Non-pigmented ciliary epithelial cell (primary cell): ENCODE data around the gene SNED1.

ENCODE experiments used
- DNase-seq: peaks from one replicate; pipeline ENCODE4 v3.0.0-alpha.2; 2010; ENCODE audit warnings: low read depth

Gene SNED1

GRCh38 chr2:241029599-241030332 lies 31.3 kb downstream of the SNED1 start:
- DNase-seq: no peak

GRCh38 chr2:241030333-241030680 lies 31.9 kb downstream of the SNED1 start:
- DNase-seq: no peak

DNA sequence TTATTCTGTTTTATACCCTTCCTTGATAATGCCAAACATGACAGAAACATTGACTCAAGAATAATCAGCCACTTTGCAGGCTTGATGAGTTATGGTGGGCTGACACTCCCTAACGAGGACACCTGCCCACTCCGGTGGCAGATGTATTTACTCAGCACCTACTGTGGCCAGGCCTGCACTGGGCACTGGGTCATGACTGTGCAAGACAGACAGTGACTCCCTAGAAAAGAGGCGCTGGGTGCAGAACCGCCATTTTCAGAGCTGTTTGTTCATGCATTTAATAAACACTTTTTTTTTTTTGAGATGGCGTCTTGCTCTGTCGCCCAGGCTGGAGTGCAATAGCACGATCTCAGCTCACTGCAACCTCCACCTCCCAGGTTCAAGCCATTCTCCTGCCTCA lies 32.5 kb downstream of the SNED1 start:
- no peak for DNase-seq

- DNase-seq: no peak
Measured at GRCh38 chr2:241031436-241032165, 33.2 kb downstream of the SNED1 start.

GRCh38 chr2:241033336-241033987 lies 35.0 kb downstream of the SNED1 start:
- DNase-seq: no peak

DNA sequence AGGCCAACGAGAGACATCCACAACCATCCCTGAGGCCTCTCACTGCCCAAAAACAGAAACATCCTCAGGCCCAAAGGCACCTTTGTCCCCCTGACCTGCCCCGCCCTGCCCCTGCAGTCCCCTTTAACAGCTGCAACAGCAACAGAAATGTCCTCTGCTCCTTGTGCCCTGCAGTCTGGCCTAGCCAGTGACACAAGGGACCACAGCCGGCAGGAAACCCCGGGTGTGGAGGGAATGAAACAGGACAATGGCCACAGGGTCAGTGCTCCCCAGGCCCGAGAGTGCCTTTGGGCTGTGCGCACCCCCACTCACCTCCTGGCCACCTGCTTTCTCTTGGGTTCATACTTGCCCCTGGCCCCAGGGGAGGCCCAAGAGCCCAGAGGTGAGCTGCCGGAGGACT lies 35.6 kb downstream of the SNED1 start:
- DNase-seq: no peak

DNA sequence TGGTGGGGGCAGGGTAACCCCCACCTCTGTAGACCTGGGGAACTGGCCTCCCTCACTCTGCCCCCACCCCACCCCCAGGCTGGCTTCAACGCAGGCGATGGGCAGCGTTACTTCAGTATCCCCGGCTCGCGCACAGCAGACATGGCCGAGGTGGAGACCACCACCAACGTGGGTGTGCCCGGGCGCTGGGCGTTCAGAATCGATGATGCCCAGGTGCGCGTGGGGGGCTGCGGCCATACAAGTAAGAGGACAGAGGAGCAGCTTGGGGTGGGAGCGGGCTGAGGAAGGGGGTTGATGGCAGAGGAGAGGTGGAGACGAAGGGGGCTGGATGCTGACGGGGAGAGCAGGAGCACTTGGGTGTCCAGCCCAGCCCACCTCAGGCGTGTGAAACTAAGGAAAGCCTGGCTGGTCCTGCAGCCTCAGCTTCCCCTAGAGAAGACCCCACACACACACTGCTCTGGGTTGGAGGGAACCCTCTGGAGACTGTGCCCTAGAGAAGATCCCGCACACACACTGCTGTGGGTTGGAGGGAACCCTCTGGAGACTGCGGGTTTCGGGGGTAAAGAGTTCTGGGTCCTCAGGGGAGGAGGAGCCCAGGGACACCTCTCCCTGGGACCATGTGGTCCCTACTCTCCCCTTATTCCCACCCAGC lies 36.2 kb downstream of the SNED1 start:
- no peak for DNase-seq

DNA sequence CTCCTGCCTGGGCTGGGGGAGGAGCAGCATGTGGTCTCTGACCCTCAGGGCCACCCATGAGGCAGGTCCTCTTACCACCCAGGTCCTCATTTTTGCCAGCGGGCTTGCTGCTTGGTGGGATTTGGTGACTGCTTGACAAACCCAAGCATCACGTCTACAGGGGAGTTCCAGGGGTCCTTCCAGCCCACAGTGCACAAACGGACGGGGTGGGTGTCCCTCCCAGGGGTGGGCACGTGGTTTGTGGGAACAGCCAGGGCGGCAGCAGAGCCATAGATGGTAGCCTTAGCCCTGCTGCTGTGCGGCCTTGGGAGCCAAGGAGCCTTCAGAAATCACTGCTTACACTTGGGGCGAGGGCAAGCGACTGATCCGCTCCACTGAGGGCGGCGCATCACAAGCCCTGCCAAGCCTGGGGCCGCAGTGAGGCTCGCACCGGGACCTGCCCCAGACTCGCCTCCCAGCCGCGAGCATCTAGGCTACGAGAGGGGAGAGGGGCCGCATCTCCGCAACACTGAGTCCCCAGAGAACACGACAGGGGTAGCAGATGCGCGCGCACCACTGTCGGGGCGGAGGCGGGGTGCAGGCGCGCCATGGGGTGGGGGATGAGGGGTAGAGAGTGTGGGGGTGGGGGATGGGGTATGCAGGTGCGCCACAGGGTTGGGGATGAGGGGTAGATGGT lies 36.9 kb downstream of the SNED1 start:
- DNase-seq: no peak

DNA sequence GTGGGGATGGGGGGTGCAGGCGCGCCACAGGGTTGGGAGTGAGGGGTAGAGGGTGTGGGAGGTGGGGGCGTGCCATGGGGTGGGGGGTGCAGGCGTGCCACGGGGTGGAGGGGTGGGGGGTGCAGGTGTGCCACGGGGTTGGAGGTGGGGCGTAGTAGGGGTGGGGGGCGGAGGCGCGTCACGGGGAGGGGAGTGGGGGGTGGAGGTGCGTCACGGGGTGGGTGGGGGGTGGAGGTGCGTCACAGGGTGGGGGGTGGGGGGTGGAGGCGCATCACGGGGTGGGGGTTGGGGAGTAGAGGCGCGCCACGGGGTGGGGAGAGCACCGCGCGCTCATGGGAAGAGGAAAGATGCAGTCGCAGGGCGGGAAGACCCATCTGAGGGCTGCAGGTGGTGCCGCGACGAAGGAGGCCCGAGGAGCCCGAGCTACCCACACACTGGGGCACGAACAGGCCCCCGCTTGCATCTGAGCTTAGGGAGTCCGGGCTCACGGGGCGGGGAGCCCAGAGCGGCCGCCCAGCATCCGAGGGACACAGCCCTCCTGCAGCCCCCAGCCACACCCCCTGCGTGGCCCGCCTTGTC lies 37.5 kb downstream of the SNED1 start:
- no peak for DNase-seq

DNA sequence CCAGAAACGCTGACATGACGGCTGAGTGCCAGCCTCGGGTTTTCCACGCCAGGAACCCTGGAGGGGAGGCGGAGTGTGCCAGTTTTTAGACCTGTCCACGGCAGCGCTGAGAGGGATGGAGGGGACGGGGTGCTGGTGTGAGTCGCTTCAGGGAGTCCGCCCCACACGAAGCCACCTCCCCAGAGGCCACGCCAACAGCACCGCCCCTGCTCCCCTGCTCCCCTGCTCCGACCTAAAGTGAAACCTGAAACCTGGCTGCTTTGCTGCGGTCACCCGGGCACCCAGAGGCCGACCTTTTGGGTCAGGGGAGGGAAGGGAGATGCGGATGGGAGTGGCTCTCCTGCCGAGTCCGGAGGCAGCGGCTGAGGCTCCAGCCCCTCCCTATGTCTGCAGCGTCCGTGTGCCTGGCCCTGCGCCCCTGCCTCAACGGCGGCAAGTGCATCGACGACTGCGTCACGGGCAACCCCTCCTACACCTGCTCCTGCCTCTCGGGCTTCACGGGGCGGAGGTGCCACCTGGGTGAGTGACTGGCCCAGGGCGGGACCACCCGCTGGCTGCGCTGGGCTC lies 38.1 kb downstream of the SNED1 start:
- no peak for DNase-seq

- DNase-seq: no peak
Measured at GRCh38 chr2:241036964-241037421, 38.6 kb downstream of the SNED1 start.

DNA sequence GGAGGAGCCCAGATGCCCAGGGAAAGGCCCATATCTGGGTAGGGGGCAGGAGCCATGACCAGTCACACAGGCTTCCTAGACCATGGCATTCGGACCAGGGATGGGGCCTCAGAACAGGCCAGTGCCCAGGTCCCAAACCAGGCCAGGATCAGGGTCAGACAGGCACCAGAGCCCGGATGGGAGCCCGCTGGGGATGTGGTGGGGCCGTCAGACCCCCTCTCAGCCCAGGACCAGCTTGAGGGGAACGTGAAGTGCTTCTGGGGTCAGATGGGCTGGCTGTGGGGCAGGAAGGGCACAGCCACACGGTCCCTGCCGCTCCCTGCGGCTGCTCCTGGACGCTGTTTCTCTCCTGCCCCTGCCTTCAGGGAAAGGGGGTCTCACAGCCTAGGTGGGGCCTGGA lies 39.1 kb downstream of the SNED1 start:
- no peak for DNase-seq

DNA sequence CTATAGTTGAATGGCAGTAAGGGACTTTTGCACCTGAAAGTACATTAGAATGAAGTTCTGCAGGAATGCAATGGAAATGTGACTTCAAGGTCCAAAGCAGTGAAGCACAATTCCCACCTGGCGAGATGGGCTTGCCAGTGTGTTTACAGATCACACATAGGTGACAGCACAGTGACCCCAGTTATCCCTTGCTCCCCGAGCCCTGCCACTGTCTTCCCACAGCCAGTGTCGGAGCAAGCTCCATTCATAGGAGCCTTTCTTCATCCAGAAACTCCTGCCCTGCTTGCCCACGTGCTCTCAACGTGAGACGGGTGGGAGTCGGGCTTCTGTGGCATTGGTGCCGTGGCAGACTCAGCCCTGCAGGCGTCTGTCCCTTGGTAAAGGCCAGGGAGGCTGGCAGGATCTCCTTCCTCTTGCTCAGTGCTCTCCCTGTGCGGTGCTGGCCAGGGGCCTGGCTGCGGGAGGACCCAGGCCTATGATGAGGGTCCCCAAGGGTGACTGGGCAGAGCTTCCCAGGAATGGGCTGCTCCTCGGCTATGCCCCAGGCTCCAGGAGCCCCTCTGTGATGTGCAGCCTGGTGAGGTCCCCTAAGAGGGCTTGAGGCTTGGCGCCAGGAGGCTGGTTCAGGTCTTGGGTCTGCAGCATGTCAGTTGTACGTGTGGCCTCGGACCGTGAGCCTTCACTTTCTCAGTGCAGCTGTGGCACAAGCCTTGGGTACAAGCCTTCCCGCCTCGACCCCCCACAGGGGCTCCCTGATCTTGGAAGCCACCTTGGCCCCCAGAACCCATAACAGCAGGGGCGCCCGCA lies 40.2 kb downstream of the SNED1 start:
- no peak for DNase-seq

GRCh38 chr2:241039416-241039815 lies 41.0 kb downstream of the SNED1 start:
- no peak for DNase-seq

- DNase-seq: no peak
Measured at GRCh38 chr2:241040081-241040803, 41.8 kb downstream of the SNED1 start.

DNA sequence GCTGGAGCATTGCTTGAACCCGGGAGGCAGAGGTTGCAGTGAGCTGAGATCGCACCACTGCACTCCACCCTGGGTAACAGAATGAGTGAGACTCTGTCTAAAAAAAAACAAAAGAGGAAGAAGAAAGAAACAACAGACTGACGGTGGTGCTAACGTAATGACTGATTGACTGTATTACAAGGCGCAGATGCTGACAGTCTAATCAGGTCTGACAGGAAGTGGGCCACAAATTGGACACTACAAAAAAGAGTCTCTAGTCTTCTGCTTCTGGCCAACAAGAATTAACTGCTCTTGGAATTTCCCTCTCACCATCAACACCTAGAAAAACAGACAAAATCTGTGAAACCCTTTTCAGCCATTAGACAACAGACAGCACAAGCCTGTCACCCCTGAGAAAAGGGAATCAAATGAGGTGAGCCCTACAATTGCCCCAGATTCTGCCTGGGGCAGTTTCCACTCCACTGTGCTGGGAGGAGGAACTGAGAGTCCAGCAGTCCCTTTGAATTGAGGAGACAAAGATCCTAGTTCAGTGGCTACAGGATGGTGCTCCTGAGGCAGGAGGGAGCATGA lies 43.3 kb downstream of the SNED1 start:
- DNase-seq: no peak

DNA sequence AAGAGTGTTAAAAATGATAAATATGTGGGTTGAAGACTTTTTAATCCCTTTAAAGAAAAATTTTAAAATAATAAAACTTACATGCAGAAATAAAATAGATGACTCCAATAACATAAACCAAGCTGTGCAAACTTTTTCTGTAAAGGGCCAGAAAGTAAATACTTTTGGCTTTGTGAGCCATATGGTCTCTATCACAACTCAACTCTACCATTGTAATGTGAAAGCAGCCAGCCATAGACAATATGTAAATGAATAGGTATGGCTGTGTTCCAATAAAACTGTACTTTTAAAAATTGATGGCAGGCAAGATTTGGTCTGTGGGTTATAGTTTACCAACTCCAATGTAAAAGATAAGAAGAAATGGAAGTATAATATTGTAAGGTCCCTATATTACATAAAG lies 45.2 kb downstream of the SNED1 start:
- DNase-seq: no peak

DNA sequence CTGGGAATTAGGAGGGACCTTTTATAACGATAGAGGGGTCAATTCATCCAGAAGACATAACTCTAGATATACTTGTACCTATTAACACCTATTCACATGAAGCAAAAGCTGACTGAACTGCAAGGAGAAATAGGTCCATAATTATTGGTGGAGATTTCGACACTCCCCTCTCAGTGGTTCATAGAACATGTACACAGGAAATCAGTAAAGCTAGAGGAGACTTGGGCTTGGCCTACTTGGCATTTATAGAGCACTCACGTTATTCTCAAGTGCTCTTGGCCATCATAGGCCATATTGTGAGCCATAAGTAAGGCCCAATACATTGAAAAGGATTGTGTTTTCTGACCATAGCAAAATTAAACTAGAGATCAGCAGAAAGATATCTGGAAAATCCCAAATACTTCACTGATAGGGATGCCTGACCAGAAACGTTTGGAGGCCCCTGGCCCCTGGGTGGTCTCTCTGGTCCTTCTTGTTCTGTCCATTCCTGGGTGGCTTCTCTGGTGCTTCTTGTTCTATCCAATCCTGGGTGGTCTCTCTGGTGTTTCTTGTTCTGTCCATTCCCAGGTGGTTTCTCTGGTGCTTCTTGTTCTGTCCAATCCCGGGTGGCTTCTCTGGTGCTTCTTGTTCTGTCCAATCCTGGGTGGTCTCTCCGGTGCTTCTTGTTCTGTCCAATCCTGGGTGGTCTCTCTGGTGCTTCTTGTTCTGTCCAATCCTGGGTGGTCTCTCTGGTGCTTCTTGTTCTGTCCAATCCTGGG lies 49.0 kb downstream of the SNED1 start:
- DNase-seq: no peak
